ENCODE data around the gene MNX1.

Gene MNX1

DNA sequence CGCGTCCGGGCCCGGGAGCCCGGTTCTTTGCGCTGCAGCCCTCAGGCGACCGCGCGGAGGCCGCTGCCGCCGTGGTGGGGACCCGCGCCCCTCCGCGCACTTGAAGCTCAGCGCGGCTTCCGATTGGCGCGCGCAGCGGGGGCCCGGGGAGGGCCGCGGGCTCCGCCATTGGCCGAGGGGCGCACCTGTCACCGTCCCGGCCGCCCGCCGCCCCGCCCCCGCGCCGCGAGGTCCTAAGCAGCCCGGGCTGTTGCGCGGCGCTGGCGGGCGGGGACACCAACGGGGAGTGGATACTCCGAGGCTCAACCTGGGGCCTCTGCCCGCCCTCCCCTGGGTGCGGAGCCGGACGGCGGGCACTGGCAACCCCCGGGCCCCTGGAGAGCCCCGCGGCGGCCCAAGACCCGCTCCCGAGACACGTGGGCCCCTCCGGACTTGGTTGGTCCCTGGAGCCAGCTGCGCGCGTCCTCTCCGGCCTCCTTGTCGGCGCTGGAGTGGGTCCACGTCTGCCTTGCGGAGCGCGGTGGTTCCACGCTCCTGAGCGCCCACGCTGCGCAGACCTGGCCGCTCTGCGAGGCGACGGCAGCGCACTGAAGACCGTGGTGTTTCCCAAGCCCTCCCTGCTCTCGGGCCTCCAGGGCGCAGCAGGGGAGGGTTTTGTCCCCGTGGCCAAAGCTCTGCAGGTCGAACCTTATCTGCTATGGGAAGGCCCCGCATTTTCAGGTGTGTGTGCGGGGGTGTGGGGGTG lies at the start of gene MNX1:
Gene MNX1, minus strand, starts transcription at position 76 of the 745 bp plus-strand sequence. CDS start 313 bp downstream, outside the sequence.
- no peak for DNase-seq (ENCODE audit: low spot score)

DNA sequence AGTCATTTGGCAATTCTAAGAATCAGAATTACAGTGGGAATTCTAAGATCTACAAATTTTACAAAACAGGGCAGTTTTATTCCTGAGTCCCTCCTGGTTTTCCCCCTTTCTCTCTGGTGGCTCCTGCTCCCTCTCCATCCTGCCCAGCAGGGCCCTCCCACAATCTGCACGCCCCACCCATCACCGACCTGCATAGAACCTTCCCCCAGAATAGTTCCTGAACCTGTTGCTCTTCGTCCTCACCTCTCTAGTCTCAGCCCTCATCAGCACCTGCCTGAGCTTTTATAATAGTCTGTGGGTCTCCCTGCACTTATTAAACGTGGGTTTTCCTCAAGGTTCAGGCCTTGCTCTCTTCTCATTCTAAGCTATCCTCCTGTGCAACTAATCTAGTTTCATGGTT lies 49.1 kb upstream of the MNX1 start:
- no peak for DNase-seq (ENCODE audit: low spot score)

DNA sequence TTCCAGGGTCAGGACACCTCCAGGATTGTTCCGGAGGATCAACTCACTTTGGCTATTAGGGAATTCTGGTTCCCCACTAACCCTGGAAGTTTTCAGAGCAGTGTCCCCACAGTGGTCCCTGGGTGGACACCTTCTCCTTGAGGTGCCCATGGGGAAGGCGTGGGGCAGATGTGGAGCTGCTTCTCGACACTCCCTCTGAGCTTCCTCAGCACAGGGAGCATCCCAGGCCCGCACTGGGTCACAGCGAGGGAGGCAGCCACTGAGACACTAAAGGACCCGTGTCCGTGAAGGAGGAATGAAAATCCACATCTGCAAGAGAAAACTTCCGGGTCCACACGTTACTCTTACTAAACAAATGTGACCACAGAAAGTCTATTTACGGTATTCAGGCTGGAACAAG lies 48.2 kb upstream of the MNX1 start:
- no peak for DNase-seq (ENCODE audit: low spot score)

DNA sequence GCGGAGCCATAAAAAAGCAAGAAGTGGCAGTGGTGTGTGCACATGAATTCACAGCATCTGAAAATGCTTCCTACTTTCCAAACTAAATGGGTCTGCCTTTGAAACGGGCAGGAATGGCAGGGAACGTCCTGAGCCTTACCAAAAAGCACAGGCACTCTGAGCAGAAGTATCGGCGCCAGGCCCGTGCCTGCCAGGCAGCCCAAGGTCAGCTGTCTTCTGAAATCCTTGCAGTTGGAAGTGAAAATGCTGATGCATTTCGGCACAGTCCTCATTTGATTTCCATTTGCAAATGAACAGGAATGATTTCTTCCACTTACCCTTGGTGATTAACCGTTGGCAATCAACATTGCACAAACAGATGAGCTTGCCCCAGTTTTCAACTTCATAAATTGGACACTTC lies 47.6 kb upstream of the MNX1 start:
- DNase-seq (ENCODE audit: low spot score), result no peak

DNA sequence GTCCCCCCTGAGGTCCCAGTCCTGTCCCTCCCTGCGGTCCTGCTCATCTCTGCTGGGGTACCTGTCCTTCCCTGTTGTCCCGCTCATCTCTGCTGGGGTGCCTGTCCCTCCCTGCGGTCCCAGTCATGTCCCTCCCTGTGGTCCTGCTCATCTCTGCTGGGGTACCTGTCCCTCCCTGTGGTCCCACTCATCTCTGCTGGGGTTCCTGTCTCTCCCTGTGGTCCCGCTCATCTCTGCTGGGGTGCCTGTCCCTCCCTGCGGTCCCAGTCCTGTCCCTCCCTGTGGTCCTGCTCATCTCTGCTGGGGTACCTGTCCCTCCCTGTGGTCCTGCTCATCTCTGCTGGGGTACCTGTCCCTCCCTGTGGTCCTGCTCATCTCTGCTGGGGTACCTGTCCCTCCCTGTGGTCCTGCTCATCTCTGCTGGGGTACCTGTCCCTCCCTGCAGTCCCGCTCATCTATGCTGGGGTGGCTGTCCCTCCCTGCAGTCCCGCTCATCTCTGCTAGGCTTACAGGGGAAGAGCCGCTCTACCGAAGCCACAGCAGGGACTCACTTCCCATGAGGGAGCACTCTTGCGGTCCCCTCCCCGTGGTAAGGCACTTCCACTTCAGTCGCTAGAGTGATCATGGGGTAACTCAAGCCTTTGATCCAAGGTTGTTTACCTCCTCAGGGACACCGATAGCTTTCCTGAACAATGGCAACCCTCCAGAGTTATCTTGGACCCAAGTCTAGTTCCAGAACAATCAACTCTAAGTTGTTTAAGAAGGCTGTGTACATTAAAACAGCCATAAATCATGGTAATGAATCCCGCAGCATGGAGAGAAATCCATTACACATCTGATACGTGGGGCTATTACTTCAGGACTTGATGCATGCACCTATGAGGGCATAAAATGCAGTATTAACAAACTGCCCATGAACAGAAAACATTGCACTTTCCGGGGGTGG lies 46.8 kb upstream of the MNX1 start:
- DNase-seq (ENCODE audit: low spot score), result no peak

DNA sequence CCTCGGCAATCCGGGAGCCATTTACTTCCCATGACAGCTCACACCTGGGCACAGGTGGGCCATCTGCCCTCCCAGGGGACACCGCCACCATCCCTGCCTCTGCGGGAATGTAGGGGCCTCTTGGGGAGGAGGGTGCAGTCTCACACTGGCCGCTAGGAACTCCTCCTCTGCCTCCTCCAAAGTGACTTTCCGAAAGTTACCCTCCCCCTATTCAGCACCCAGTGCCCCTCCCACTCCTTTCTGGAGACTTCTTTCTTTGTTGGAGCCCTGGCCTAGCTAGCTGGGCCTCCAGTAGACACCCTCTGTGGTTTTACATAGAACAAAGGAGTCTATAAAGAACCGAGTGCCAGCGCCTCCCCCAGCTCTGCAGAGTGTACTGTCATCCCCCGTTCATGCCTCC lies 45.8 kb upstream of the MNX1 start:
- DNase-seq (ENCODE audit: low spot score), result no peak

DNA sequence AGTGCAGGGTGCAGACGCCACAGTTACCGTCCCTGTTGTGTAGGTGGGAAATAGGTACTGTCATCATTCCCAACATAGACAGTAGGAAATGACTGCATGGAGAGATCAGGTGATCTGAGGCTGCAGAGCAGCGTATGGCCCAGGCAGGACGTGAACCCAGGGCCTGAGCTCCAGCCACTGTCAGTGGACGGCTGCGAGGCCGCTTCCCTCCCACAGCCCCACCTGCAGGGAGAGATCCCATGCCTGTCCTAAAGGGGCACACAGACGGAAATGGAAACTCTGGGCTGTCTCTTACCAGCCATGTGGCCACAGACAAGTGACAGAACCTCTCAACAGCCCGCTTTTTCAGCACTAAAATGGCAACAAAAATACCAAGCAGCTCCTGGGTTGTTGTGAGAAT lies 44.5 kb upstream of the MNX1 start:
- no peak for DNase-seq (ENCODE audit: low spot score)

DNA sequence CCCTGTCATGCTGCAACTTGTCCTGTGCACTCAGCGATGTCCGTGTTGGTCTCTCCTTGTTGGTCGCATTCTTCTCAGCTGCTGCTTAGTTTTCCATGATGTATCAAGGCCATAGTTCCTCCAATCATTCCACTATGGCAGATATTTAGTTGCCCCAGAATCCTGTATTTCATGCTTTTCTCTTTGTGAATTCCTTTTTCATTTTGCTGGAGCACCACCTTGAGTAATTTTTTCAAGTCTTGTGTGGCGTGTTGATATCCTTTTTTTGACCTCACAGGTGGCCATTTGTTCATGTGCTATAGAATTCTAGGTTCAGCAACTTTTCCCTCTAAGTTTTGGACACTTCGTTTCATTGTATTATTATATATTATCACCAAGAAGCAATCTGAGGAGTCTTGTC lies 42.7 kb upstream of the MNX1 start:
- DNase-seq (ENCODE audit: low spot score), result no peak

DNA sequence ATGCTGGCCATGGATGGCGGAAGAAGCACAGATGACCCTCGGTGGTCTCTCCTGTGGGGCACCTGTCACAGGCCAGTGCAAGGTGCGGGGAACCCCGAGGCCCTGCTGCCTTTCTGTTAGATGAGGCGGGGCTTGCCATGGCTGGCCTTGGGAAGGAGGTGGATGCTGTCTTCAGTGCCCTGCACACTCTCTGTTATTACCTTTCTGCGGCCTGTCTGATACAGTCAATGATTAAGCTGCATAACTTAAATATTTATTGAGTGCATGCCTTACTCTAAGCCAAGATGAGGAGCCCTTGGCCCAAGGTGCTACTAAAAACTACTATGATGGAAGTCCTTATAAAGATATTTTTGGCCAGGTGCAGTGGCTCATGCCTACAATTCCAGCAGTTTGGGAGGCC lies 36.7 kb upstream of the MNX1 start:
- DNase-seq (ENCODE audit: low spot score), result no peak

DNA sequence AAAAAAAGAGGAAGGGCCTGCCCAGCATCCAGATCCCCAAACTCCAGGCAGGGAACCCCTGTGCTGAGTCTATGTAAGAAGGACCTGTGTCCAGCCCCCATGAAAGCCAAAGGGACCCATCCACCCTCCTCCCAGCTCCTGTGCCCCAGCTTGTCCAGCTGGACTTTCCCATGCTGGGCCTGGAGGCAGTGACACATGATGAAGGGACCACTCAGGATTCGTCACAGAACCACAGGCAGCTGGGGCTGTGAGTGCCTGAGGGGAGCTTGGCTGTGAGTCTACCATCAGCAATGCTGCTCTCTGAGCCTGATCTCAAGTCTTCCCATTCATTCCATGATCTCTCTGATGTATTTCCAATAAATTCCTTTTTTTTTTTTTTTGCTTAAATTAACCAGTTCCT lies 36.2 kb upstream of the MNX1 start:
- DNase-seq (ENCODE audit: low spot score), result no peak

DNA sequence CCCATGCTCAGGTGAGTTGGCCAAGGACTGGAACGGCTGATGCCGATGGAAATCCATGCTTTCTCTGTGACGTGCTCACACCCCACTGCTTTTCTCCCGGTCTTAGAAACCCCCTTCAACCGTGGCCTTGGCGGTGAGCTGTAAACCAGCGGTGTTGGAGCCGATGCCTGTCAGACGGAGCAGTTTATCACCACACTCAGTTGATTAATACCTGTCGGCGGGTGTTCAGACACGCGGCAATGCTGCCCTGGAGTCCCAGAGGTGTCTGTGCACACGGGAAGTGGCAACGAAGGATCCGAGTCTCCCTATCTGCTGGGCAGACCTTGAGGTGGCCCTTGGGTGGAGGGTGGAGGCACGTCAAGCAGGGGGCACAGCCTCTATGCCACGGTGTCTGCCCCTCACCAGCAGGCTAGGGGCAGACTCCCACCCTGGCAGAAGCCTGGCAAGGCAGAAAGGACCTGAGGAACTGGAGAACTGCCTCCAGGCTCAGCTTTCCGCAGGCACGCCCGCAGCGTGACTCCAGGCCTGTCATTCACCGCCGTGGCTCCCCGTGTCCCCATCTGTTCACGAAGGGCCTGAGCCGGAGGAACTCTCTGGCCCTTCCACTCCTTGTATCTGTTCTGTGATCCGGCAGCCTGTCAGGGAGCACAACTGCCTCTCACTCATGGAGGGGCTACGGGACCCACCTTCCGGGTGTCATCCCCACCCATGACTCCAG lies 34.6 kb upstream of the MNX1 start:
- no peak for DNase-seq (ENCODE audit: low spot score)

DNA sequence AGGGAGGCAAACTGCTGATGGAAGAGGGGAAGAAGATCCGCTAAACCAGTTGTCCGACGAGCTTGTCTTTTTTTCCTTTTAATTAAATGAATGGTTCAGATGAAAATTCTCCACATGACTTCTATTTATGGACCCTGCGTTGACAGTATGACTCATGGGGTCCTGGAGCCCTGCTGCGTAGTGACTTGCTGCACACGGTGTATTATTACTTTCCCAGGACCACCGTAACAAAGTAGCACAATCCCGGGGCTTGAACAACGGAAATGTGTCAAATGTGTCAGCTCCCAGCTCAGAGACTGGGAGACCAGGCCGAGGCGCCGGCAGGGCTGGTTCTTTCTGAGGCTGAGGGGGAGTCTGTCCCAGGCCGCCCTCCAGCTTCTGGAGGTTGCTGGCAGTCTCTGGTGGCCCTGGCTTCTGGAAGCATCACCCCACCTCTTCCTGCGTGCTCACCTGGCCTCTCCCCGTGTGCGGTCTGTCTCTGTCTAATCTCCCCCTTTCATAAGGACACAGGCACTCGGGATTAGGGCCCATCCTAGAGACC lies 33.8 kb upstream of the MNX1 start:
- no peak for DNase-seq (ENCODE audit: low spot score)

DNA sequence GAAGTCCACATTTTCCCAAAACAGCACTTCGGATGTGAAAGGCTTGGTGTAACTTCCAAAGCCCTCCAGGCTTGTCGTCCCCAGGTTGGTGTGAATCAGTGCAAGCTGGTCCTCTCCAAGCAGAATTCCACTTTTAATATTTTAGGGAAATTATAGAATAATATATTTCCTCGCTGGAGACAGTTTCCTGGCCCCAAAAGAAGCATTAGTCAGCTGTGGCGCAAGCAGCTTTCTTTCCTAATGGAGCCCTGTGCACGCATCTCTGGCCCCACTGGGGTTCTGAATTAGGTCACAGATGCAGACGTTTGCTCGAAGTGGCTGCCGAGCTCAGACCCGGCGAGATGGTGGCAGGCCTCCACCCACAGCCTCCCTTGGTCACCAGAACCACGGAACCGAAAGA lies 33.3 kb upstream of the MNX1 start:
- no peak for DNase-seq (ENCODE audit: low spot score)

DNA sequence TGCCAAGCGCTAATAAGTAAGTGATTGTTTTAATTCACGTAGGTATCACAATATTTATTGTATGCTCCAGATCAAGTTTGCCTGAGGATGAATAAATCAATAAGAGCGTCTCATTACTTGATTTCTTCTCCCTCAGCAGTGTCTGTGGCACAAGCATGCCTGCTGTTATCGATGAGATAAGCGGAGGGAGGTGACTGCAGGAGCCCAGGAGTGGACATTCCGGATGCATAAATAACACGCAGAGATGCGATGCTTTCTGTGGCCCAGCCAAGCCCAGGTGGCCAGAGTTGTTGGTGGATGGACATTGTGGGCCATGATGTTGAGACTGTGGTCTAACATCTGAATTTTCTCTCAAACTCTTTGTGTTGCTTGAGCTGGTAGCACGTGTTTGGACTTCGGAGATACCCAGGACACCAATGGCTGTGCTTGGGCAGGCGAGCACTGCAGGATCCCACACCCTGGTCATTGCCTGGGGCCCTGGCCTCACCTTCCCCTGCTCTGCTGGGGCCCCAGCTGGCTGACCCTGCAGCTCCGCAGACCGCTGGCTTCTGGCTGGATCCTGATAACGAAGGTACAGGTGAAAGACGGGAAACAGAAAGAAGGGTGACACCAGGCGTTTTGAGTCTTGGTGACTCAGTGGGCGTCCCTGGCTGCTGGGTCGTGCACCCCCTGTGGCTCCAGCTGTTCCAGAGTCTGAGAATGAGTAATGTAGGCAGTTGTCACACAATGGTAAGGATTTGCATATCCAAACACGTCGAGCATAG lies 31.2 kb upstream of the MNX1 start:
- DNase-seq (ENCODE audit: low spot score), result no peak

DNA sequence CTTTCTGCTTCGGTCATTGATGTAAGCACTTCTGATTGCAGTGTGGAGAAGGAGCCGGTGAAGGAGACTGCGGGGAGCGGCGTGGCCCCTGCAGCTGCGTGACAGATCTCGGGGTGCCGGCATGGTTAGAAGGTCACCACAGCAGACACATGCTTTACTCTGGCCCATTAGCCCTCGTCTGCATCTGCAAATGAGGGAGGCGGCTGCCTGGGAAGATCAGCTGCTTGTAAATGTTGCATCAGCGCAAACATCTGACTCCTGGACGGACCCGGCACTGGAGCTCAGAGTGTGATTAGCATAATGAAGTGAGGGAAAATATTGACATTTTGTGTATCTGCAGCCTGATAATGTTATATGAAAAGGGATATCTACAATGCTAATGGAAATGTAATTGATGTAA lies 30.5 kb upstream of the MNX1 start:
- DNase-seq (ENCODE audit: low spot score), result no peak

DNA sequence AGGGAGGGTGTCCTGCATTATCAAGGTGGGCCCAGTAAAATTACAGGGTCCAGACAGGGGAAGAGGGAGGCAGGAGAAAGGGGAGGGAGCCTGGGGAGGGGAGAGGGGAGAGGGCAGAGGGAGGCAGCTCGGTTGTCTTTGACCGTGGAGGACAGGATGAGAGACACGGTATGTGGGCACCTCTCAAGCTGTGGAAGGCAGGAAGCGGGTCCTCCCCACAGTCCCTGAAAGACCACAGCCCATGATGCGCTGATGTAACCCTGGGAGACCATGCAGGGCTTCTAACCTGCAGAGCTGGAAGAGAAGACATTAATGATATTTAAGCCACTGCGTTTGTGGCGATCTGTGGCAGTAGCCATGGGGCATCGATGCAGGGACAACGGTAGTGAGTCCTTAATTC lies 27.2 kb upstream of the MNX1 start:
- DNase-seq (ENCODE audit: low spot score), result no peak

DNA sequence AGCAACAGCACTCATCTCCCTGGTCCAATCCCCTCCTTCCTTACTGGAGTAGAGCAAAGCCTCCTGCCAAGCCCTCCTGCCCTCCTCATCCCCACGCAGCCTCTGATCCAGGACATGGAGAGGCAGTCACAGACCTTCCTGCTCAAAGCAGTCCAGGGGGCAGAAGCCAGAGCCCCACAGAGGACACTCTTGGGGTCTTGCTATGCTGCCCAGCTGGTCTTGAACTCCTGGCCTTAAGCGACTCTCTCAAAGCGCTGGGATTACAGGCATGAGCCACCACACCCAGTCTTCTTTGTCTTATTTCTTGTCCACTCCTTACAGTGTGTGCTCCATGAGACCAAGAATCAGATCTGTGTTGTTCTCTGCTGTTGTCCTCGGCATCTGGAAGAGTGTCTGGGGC lies 26.6 kb upstream of the MNX1 start:
- DNase-seq (ENCODE audit: low spot score), result no peak

DNA sequence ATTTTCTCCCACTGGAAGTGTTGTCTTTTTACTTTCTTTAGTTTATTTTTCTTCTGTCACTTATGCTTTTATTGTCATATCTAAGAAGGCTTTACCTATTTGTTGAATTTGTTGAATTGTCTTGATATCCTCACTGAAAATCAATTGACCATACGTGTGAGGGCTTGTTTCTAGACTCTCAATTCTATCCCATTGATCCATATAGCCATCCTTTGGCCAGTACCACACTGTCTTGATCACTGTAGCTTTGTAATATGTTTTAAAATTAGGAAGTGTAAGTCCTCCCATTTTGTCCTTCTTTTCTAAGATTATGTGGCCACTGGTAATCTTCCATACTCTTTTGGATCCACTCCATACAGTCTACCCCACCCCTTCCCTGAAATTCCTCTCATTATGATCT lies 25.5 kb upstream of the MNX1 start:
- DNase-seq (ENCODE audit: low spot score), result no peak

DNA sequence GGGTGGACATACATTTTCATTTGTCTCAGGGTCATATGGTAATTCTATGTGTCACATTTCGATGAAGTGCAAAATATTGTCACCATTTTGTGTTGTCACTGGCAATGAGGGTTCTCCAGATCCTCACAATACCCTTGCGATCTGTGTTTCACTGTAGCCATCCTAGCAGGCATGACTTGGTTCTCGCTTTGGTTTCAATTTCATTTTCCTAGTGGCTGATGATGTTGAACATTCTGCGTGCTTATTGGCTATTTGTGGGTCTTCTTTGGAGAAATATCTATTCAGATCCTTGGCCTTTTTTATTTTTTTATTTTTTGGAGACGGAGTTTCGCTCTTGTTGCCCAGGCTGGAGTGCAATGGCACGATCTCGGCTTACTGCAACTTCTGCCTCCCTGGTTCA lies 24.8 kb upstream of the MNX1 start:
- no peak for DNase-seq (ENCODE audit: low spot score)

DNA sequence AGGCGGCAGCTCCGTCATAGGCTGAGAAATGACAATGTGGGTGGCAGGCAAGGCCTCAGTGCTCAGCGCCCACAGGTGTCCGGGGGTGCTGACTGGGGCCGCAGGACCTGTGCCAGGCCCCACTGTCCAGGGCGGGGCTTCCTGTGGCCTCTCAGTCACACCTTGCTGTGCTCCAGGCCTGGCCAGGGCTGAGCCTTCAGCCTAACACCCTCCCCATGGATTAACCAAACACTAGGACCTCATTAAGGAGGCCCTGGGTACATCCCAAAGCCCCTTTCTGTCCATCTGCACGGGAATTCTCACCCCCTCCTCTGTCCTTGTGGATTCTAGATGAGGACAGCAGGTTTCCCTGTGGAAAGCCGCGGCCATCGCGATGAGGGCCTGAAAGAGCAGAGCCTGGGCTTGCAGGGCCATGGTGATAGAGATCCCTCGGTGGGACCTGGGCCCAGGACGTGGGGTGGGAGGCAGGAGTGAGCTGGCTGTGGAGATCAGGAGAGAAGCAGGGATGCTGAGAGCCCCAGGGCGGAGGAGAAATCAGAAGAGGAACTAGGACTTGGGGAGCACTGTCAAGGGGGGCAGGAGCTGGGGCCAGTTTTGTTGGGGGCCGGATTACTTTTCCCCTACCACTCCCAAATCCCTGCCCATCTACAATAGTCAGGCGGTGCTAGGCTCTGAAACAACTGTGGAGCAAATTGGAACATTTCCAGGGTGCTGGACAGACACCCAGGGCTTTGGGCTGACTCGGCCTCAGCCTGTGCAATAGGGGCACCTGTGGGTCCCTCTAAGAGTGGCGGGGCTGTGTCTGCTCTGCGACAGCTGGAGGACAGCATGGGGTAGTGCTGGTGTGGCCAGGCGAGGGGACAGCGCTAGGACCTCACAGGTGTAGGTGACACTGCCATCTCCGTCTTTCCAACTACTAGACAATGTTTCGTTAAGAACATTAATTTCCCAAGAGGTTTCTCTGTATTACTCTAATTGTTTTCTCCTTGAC lies 23.3 kb upstream of the MNX1 start:
- DNase-seq (ENCODE audit: low spot score), result no peak
